Right cardiac atrium (tissue), 5 donors: ENCODE data around the gene GPRC6A. TPM values are rescaled to one million over a fixed set of nuclear protein-coding genes. Genes with fewer than 3 reads are reported as not detected.

Source experiments
- ATAC-seq, 2 donors: fragments of 200-7000 bp; cut with Tn5 transposase; one replicate each; pipeline versions ENCODE4 v1.8.0 to v1.9.1; 2020; ENCODE audit warnings: moderate library complexity in 2 of 2, mild to moderate bottlenecking in 1 of 2
- DNase-seq, 3 donors: peaks; one replicate each; pipeline ENCODE4 v3.0.0-alpha.2; 2020
- H3K27ac ChIP-seq: one replicate; pipeline ENCODE4 v1.5.1; 2013; ENCODE audit warnings: mild to moderate bottlenecking, low read length, control low read depth, moderate library complexity
- H3K27me3 ChIP-seq: one replicate; pipeline ENCODE4 v1.6.1; 2013; ENCODE audit not compliant: control insufficient read depth, insufficient read depth
- H3K4me1 ChIP-seq: one replicate; pipeline ENCODE4 v1.6.1; 2013; ENCODE audit warnings: low read length; ENCODE audit not compliant: control insufficient read depth, insufficient read depth
- H3K4me3 ChIP-seq: one replicate; pipeline ENCODE4 v1.5.1; 2013; ENCODE audit warnings: low read length, control low read depth
- H3K9me3 ChIP-seq: one replicate; pipeline ENCODE4 v1.6.1; 2013; ENCODE audit warnings: low read length; ENCODE audit not compliant: control insufficient read depth
- WGBS: extraction: QIAGEN DNeasy Blood & Tissue Kit; methylation state at CpG from one replicate; pipeline ENCODE4 v1.1.7; 2013; 5-methylcytosine and 5-hydroxymethylcytosine counted together
- intact Hi-C, 4 donors: fragments of 100-400 bp; cut with DNase I; formaldehyde crosslinking; loops; one replicate each; pipeline versions ENCODE4 v1.11.0 to v1.14.0; 2022 to 2023
- polyA plus RNA-seq: library from polyadenylated mRNA; stranded (reverse); fragments of 200-250 nt; gene quantifications from one replicate; pipeline ENCODE4 v1.2.3, GENCODE V29; 2013
- total RNA-seq, 4 donors: library from RNA; stranded (reverse); fragmentation: NEBNext Ultra II Directional; extraction: Animal tissue kit (Norgen Biotek cat#: 25700); gene quantifications; one replicate each; pipeline ENCODE4 v1.2.1, GENCODE V29; 2021
- donor health status: healthy with polysubstance abuse.
- donor health status: DM: no; HTN: yes; CAD: no.
- donor health status: DM: no; HTN: no; CAD: no.
- donor health status: DM: no; HTN: yes; CAD: no; lungs with severe emphysema.
- donor health status: DM: yes; HTN: yes; CAD: no.

Gene GPRC6A
- total and polyA plus RNA-seq, 5 donors, result not detected

DNA sequence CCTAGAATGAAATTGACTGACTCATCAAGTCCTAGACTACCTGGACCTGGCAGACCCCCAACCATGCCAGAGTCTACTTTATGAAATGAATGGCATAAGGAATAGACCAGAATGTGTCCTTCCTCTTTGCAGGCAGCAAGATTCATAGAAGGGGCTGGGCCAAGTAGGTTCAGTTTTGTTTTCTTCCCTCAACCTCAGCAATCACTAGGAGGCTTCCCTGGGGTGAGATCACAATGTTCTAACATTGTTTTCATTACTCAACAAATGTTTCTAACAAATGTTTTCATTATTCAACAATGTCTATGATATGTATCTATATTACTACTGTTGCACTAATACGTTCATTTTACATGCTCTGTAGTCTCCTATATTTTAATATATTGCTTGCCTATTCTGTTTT lies 55.0 kb downstream of the GPRC6A start:
- WGBS, result 61% methylated on average over 1 of the region's 1 CpG
- ATAC-seq (no peak), DNase-seq (no peak)
- Histone ChIP-seq H3K27ac (no peak overlapping the region), H3K4me1 (no peaks in the 10 kb centered on the region), H3K9me3 (no peaks in the 10 kb centered on the region), H3K27me3 (no peaks in the 10 kb centered on the region), H3K4me3 (no peak overlapping the region)
- intact Hi-C loops, result loop anchor here in 2 of 4 donors (10.0 kb wide), 2 partner anchors 71 to 181 kb away; no protein-coding TSS in a partner anchor

DNA sequence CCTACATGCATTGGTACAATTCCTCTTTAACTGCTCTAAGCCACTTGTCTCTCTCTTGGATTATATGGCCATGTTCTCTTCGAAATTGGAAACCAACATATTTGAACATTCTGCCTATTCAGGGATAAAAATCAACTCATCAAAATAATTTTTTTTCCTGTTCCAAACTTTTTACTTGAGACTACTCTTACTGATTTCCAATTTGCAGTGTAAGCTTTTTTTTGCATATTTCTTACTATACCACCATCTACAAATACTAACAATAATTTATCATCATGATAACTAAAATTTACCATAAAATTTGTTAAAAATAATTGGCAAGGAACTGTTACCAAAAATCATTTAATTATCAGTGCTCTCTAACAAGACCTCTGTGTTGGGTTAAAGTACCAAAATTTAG lies 56.4 kb downstream of the GPRC6A start:
- ATAC-seq, result no peak
- H3K27me3 ChIP-seq, result no peaks in the 10 kb centered on the region
- WGBS, result 78% methylated on average over 1 of the region's 1 CpG
- H3K27ac ChIP-seq, result no peak overlapping the region
- DNase-seq, result no peak
- intact Hi-C loops, result loop anchor here in 2 of 4 donors (10.0 kb wide), 2 partner anchors 72 to 182 kb away; no protein-coding TSS in a partner anchor
- no peak overlapping the region for H3K4me3 ChIP-seq
- no peaks in the 10 kb centered on the region for H3K4me1 ChIP-seq
- no peaks in the 10 kb centered on the region for H3K9me3 ChIP-seq

DNA sequence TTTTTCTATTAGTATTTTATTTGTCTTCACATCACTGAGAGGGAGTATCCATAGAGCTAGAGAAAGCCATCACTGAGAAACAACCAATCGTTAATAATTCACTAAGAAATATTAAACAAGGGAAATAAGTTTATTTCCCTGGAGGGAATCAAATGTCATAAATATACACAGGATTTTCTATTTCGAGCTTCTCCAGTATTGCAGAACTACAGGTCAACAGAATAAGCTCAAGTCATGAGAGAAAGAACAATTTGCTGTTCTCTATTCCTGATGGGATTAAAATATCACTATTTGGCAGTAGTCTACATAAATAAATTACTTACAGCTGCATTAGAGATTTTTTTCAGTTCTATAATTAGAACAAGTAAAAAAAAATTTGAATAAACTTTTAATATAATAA lies 61.2 kb downstream of the GPRC6A start:
- no peaks in the 10 kb centered on the region for H3K27me3 ChIP-seq
- H3K4me1 ChIP-seq, result no peaks in the 10 kb centered on the region
- DNase-seq (no peak), ATAC-seq (no peak)
- no peak overlapping the region for H3K4me3 ChIP-seq
- H3K27ac ChIP-seq, result no peak overlapping the region
- no peaks in the 10 kb centered on the region for H3K9me3 ChIP-seq
- 44% methylated on average over 2 of the region's 2 CpGs for WGBS
- intact Hi-C loops, result no loop called here

- Histone ChIP-seq H3K27me3 (no peaks in the 10 kb centered on the region), H3K9me3 (no peaks in the 10 kb centered on the region), H3K27ac (no peak overlapping the region), H3K4me3 (no peak overlapping the region), H3K4me1 (no peaks in the 10 kb centered on the region)
- WGBS, result 65% methylated on average over 5 of the region's 5 CpGs
- ATAC-seq (no peak), DNase-seq (no peak)
- intact Hi-C loops, result no loop called here
These were observed 62.2 kb downstream of the GPRC6A start for GRCh38 chr6:116766506-116767176.

DNA sequence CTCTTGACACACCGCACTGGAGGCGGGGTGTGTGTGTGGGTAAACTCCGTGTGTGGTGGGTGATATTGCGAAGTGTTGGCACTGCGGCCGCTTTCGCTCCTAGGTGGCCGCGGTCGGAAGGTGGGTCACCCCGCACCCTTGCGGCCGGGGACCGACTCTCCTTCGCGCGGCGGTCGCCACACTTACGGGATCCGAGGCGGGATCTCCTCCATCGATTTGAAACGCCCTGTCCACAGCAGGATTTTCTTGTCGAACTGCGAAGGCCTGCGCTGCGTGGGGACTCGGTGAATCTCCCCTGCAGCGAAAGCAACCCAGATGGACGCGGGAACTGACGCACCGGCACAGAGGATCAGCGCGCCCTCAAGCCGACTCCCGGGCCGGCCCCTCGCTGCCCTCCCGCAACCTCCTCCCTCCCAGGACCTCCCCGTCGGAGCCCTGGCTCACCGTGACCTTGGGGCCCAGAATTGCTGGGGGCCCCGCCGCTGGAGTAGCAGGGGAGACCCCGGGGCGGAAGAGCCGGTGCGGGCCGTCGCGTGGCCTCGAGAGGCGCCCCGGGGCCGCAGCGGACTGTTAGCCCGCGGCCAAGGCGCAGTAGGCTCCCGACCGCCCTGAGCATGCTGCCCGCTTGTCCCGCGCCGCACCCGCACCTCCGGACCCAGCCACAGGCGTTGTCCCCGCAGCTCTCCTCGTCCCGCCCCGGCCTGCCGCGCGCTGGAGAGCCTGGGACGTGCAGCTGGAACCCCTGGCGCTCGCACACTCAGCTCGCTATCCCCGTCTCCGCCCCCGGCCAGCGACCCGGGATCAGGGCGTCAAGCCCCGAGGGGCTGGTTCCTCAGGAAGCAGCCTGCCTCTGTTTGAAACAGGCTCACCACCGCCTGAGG lies 63.7 kb downstream of the GPRC6A start, which contains the start of gene FAM162B:
TSS of gene FAM162B (minus strand) at position 759 of the 881 bp plus-strand sequence. CDS start at position 616, 143 bp downstream.
- Histone ChIP-seq H3K27me3 (no peaks in the 10 kb centered on the region), H3K9me3 (no peaks in the 10 kb centered on the region), H3K4me1 (no peaks in the 10 kb centered on the region), H3K4me3 (peak within 1 kb of the TSS; percentile 55), H3K27ac (no peak within 1 kb of the TSS)
- ATAC-seq (peak; percentile 85 to 91), DNase-seq (peak; percentile 46 to 83 (median 75))
- 2% methylated on average over 89 of the region's 89 CpGs for WGBS
- intact Hi-C loops, result no loop called here

GRCh38 chr6:116764629-116764960 lies 64.3 kb downstream of the GPRC6A start:
- peak; percentile 51 to 67 for ATAC-seq

GRCh38 chr6:116763906-116764628 lies 64.8 kb downstream of the GPRC6A start:
- Histone ChIP-seq H3K9me3 (no peaks in the 10 kb centered on the region), H3K4me3 (peak overlapping the region; percentile 55), H3K27ac (no peak overlapping the region), H3K27me3 (no peaks in the 10 kb centered on the region), H3K4me1 (no peaks in the 10 kb centered on the region)
- WGBS, result 80% methylated on average over 11 of the region's 11 CpGs
- intact Hi-C loops, result no loop called here
- DNase-seq (peak in 1 of 3 donors; percentile 51), ATAC-seq (peak in 1 of 2 donors; percentile 64)

More at GRCh38 chr6:116764629-116764960, 64.3 kb downstream of the GPRC6A start:
- H3K4me1 ChIP-seq, result no peaks in the 10 kb centered on the region
- DNase-seq, result peak in 2 of 3 donors; percentile 21 to 59
- peak overlapping the region; percentile 55 for H3K4me3 ChIP-seq
- intact Hi-C loops, result no loop called here
- no peak overlapping the region for H3K27ac ChIP-seq
- H3K9me3 ChIP-seq, result no peaks in the 10 kb centered on the region
- H3K27me3 ChIP-seq, result no peaks in the 10 kb centered on the region
- WGBS, result 20% methylated on average over 19 of the region's 19 CpGs

DNA sequence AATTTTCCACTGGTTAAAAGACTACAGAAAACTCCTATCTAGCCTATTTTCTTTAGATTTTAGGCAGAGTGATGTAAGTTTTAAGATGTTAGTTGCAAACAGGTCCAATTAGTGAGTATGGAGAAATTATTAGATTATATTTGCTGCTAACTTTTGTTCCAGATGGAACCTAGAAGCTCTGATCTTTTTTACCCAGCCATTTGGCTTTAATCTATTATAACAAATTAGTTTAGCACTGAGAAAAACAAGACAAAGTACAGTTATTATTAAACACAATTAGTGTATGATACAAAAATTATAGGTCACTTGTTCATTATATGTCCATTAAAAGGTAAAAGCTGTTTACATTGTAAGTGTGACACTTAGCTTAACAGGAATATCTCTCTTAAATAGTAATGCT lies 65.8 kb downstream of the GPRC6A start:
- intact Hi-C loops, result no loop called here
- DNase-seq, result no peak
- H3K4me3 ChIP-seq, result no peak overlapping the region
- H3K27me3 ChIP-seq, result no peaks in the 10 kb centered on the region
- no peak for ATAC-seq
- no peak overlapping the region for H3K27ac ChIP-seq
- H3K9me3 ChIP-seq, result no peaks in the 10 kb centered on the region
- no peaks in the 10 kb centered on the region for H3K4me1 ChIP-seq

DNA sequence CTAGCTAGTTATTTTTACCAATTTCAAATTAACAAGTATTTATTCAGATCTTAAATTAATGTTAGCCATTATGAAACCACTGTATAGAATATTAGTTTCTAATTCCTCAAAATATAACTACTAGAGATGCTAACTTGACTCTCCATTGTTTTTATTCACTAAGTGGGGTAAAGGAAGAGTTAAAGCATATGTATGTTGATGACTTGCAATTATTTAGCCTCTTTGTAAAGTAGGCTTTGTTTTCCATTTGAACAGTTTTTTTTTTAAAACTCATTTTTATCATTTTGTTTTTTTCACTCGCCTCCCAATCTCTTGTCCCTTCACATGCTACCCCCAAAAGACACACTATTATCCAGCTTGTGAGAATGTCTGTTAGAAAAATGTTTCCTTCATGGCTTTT lies 66.6 kb downstream of the GPRC6A start:
- 88% methylated on average over 1 of the region's 1 CpG for WGBS
- DNase-seq (no peak), ATAC-seq (no peak)
- H3K9me3 ChIP-seq, result no peaks in the 10 kb centered on the region
- intact Hi-C loops, result no loop called here
- no peaks in the 10 kb centered on the region for H3K27me3 ChIP-seq
- no peak overlapping the region for H3K27ac ChIP-seq
- no peak overlapping the region for H3K4me3 ChIP-seq
- H3K4me1 ChIP-seq, result no peaks in the 10 kb centered on the region

DNA sequence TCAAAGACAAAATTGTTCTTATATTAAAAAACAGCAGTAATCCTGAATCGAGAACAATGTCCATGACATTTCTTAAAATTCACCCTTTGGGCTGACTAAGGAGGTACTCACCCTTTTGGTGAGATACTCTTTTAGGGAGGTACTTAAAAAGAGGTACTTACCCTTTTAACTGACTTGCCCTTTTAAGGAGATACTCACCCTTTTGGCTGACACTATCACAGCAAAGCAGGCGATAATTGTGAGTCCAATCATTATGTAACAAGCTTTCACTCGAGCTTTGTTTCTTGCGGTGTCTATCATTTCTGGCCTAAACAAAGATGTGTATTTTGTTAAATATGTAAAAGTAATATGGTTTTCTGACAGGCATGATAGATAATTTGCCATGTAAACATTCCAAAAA lies 67.1 kb downstream of the GPRC6A start:
- no peaks in the 10 kb centered on the region for H3K9me3 ChIP-seq
- H3K27me3 ChIP-seq, result no peaks in the 10 kb centered on the region
- no peak overlapping the region for H3K4me3 ChIP-seq
- no peaks in the 10 kb centered on the region for H3K4me1 ChIP-seq
- no peak overlapping the region for H3K27ac ChIP-seq
- ATAC-seq (no peak), DNase-seq (no peak)
- 64% methylated on average over 4 of the region's 4 CpGs for WGBS
- intact Hi-C loops, result no loop called here

GRCh38 chr6:116745176-116745575 lies 83.7 kb downstream of the GPRC6A start:
- Histone ChIP-seq H3K4me1 (no peaks in the 10 kb centered on the region), H3K27ac (no peak overlapping the region), H3K9me3 (no peaks in the 10 kb centered on the region), H3K27me3 (no peaks in the 10 kb centered on the region), H3K4me3 (no peak overlapping the region)
- intact Hi-C loops, result no loop called here
- no peak for ATAC-seq
- no peak for DNase-seq
- 55% methylated on average over 5 of the region's 5 CpGs for WGBS
